NCI-H1694 (cell line): ENCODE results near the gene MAPRE3.

Experiments
- DNase-seq: peaks from one replicate; lab custom pipeline; 2025; lab: John Stamatoyannopoulos, UW

The MAPRE3 gene

GRCh38 chr2:27014771-27015433 lies 44.5 kb downstream of the MAPRE3 start:
- DNase-seq, result no peak

GRCh38 chr2:27016801-27017325 lies 46.4 kb downstream of the MAPRE3 start:
- peak; percentile 77 for DNase-seq

- no peak for DNase-seq
These were observed 47.7 kb downstream of the MAPRE3 start for GRCh38 chr2:27018142-27018541.

GRCh38 chr2:27019459-27019858 lies 49.0 kb downstream of the MAPRE3 start:
- no peak for DNase-seq

GRCh38 chr2:27019931-27020855 lies 49.8 kb downstream of the MAPRE3 start:
- DNase-seq, result no peak

GRCh38 chr2:27021253-27022049 lies 51.0 kb downstream of the MAPRE3 start:
- DNase-seq, result no peak

- no peak for DNase-seq
These were observed 53.3 kb downstream of the MAPRE3 start for GRCh38 chr2:27023740-27024139.

GRCh38 chr2:27024188-27024587 lies 53.8 kb downstream of the MAPRE3 start:
- DNase-seq, result no peak

GRCh38 chr2:27024812-27025211 lies 54.4 kb downstream of the MAPRE3 start:
- DNase-seq, result no peak

GRCh38 chr2:27025281-27025800 lies 54.9 kb downstream of the MAPRE3 start:
- no peak for DNase-seq

- DNase-seq, result no peak
These were observed 55.7 kb downstream of the MAPRE3 start for GRCh38 chr2:27025861-27026851.

GRCh38 chr2:27027211-27027651 lies 56.8 kb downstream of the MAPRE3 start:
- DNase-seq, result no peak

GRCh38 chr2:27029051-27029450 lies 58.6 kb downstream of the MAPRE3 start:
- no peak for DNase-seq

GRCh38 chr2:27032495-27033252 lies 62.2 kb downstream of the MAPRE3 start, which contains the start of gene TMEM214:
TSS of gene TMEM214 (plus strand) at chr2:27032965. CDS start at chr2:27033016, 51 bp downstream.
- peak; percentile 52 for DNase-seq

- no peak for DNase-seq
These were observed 62.9 kb downstream of the MAPRE3 start for GRCh38 chr2:27033253-27033852.

- no peak for DNase-seq
These were observed 67.6 kb downstream of the MAPRE3 start for GRCh38 chr2:27038012-27038411.

GRCh38 chr2:27038631-27039339 lies 68.3 kb downstream of the MAPRE3 start:
- DNase-seq, result no peak

- DNase-seq, result no peak
These were observed 69.0 kb downstream of the MAPRE3 start for GRCh38 chr2:27039426-27039825.

- no peak for DNase-seq
These were observed 69.4 kb downstream of the MAPRE3 start for GRCh38 chr2:27039871-27040270.
